Ascending aorta (tissue), 2 donors: ENCODE measurements around the gene MEGF8. TPM values are rescaled to one million over a fixed set of nuclear protein-coding genes. Genes with fewer than 3 reads are reported as not detected.

Experiments
- DNase-seq, 2 donors: peaks; one replicate each; pipeline ENCODE4 v3.0.0-alpha.2; 2019; ENCODE audit warnings: low spot score in 2 of 2
- H3K27ac ChIP-seq, 2 donors: fragments of 200-600 bp; sonication (generic); one replicate each; pipeline ENCODE4 v1.5.1; 2016 to 2017; ENCODE audit warnings: mild to moderate bottlenecking in 1 of 2
- H3K27me3 ChIP-seq: fragments of 200-600 bp; sonication (generic); one replicate; pipeline ENCODE4 v1.5.1; 2017
- H3K36me3 ChIP-seq, 2 donors: fragments of 200-600 bp; sonication (generic); one replicate each; pipeline ENCODE4 v1.5.1; 2016
- H3K4me1 ChIP-seq, 2 donors: fragments of 200-600 bp; sonication (generic); one replicate each; pipeline ENCODE4 v1.5.1; 2016 to 2017; ENCODE audit warnings: mild to moderate bottlenecking in 1 of 2
- H3K4me3 ChIP-seq, 2 donors: fragments of 200-600 bp; sonication (generic); one replicate each; pipeline ENCODE4 v1.5.1; 2016 to 2017; ENCODE audit warnings: mild to moderate bottlenecking in 1 of 2
- H3K9me3 ChIP-seq, 2 donors: fragments of 200-600 bp; sonication (generic); one replicate each; pipeline ENCODE4 v1.5.1; 2016
- intact Hi-C: fragments of 100-400 bp; cut with DNase I; formaldehyde crosslinking; loops from one replicate; pipeline ENCODE4 v1.15.1; 2023
- total RNA-seq: library from RNA; depleted of rRNA; stranded (reverse); fragments of >200 nt; gene quantifications from one replicate; pipeline ENCODE4 v1.1.0, GENCODE V29; 2016
- TF ChIP-seq, protein P1 (sequence below), 3 experiments: fragments of 200-600 bp in 2 of 3; fragments of 450-650 bp in 1 of 3; sonication (generic) in 2 of 3; IDR thresholded peaks; one replicate each; pipeline ENCODE4 v1.5.1; 2016 to 2019; ENCODE audit warnings: antibody characterized with exemption in 3 of 3, mild to moderate bottlenecking in 1 of 3, moderate library complexity in 1 of 3

Gene MEGF8
- total RNA-seq, 1 donor from 2014 or later, result 61.8 TPM

- no peaks in the 10 kb centered on the region for H3K27me3 ChIP-seq
- peaks cover 7 to 14% of the 10 kb centered on the region in 2 donors for H3K4me1 ChIP-seq
- TF ChIP-seq, protein P1, sequence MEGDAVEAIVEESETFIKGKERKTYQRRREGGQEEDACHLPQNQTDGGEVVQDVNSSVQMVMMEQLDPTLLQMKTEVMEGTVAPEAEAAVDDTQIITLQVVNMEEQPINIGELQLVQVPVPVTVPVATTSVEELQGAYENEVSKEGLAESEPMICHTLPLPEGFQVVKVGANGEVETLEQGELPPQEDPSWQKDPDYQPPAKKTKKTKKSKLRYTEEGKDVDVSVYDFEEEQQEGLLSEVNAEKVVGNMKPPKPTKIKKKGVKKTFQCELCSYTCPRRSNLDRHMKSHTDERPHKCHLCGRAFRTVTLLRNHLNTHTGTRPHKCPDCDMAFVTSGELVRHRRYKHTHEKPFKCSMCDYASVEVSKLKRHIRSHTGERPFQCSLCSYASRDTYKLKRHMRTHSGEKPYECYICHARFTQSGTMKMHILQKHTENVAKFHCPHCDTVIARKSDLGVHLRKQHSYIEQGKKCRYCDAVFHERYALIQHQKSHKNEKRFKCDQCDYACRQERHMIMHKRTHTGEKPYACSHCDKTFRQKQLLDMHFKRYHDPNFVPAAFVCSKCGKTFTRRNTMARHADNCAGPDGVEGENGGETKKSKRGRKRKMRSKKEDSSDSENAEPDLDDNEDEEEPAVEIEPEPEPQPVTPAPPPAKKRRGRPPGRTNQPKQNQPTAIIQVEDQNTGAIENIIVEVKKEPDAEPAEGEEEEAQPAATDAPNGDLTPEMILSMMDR (IDR thresholded peaks at IDR 0.05), result peak; percentile 45 to 71 (median 71)
- no peaks in the 10 kb centered on the region for H3K36me3 ChIP-seq
- H3K9me3 ChIP-seq, result no peaks in the 10 kb centered on the region
- peak overlapping the region in 1 of 2 donors; percentile 4 for H3K27ac ChIP-seq
- DNase-seq, result peak; percentile 29 to 89
- intact Hi-C loops, result loop anchor here (10.0 kb wide), 1 partner anchor 547 kb away; no protein-coding TSS in a partner anchor
- peak overlapping the region; percentile 65 to 75 for H3K4me3 ChIP-seq
These were observed 76.2 kb downstream of the MEGF8 start for GRCh38 chr19:42401365-42402303.

DNA sequence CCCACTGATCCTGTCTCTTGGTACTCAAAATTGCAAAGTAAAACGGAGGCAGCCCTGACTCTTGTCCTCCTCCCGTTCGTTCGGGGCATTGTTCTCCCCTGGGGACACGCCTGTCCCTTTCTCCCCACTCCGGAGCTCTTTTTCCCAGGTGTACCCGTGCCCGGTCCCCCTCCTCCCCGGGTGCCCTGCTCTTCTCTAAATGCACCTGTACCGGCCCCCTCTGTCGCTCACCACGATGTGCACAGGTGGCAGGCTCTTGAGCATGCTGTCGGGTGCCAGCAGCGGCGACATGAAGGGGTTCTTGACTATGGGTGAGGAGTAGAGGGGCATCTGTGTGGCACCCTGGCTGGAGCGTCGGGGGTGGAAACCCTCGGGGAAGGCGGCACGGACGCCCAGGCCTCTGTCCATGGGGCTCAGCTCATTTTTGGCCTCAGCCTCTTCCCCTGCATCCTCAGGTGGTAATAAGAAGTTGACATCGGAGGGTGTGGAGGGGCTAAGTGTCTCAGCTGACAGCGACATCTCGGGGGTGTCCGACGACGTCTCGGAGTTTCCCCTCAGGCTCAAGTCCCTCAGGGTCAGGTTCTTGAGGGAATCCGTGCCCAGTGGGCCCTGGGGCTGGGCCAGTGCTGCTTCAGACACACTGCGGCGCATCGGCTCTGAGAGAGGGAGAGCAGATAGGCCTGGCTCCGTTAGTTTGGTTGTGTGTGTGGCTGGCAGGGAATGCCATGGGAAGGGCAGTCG is 77.1 kb downstream of the MEGF8 start:
- Histone ChIP-seq H3K9me3 (no peaks in the 10 kb centered on the region), H3K4me1 (peaks cover 4 to 12% of the 10 kb centered on the region in 2 donors), H3K36me3 (no peaks in the 10 kb centered on the region), H3K27me3 (no peaks in the 10 kb centered on the region), H3K4me3 (peak overlapping the region; percentile 65 to 75), H3K27ac (no peak overlapping the region)
- intact Hi-C loops, result loop anchor here (10.0 kb wide), 1 partner anchor 548 kb away; no protein-coding TSS in a partner anchor
- TF ChIP-seq, protein P1 (IDR thresholded peaks at IDR 0.05), result no peak
- no peak for DNase-seq

DNA sequence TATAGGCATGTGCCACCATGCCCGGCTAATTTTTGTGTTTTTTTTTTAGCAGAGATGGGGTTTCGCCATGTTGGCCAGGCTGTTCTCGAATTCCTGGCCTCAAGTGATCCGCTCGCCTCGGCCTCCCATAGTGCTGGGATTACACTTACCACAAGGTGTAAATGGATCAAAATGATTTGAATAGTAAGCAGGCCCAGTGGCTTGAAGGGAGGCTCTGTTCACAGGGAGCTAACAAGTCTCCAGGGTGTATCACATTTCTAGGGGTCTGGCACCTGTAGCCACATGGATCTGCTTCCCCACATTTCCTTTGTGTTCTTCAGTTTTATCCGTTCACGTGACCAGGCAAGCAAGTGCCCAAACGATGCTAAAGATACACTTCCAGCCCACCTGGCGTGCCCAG is 78.2 kb downstream of the MEGF8 start:
- TF ChIP-seq, protein P1 (IDR thresholded peaks at IDR 0.05), result no peak
- no peak for DNase-seq
- Histone ChIP-seq H3K4me1 (peaks cover 0 to 7% of the 10 kb centered on the region in 2 donors), H3K27me3 (no peaks in the 10 kb centered on the region), H3K9me3 (no peaks in the 10 kb centered on the region), H3K36me3 (no peaks in the 10 kb centered on the region), H3K4me3 (no peak overlapping the region), H3K27ac (no peak overlapping the region)
- intact Hi-C loops, result loop anchor here (10.0 kb wide), 1 partner anchor 549 kb away; no protein-coding TSS in a partner anchor

GRCh38 chr19:42406111-42406510 is 80.7 kb downstream of the MEGF8 start:
- Histone ChIP-seq H3K36me3 (no peaks in the 10 kb centered on the region), H3K27me3 (no peaks in the 10 kb centered on the region), H3K4me3 (no peak overlapping the region), H3K9me3 (no peaks in the 10 kb centered on the region), H3K4me1 (peaks cover 0 to 6% of the 10 kb centered on the region in 2 donors), H3K27ac (no peak overlapping the region)
- intact Hi-C loops, result loop anchor here (10.0 kb wide), 1 partner anchor 551 kb away; no protein-coding TSS in a partner anchor
- TF ChIP-seq, protein P1 (IDR thresholded peaks at IDR 0.05), result no peak
- no peak for DNase-seq

DNA sequence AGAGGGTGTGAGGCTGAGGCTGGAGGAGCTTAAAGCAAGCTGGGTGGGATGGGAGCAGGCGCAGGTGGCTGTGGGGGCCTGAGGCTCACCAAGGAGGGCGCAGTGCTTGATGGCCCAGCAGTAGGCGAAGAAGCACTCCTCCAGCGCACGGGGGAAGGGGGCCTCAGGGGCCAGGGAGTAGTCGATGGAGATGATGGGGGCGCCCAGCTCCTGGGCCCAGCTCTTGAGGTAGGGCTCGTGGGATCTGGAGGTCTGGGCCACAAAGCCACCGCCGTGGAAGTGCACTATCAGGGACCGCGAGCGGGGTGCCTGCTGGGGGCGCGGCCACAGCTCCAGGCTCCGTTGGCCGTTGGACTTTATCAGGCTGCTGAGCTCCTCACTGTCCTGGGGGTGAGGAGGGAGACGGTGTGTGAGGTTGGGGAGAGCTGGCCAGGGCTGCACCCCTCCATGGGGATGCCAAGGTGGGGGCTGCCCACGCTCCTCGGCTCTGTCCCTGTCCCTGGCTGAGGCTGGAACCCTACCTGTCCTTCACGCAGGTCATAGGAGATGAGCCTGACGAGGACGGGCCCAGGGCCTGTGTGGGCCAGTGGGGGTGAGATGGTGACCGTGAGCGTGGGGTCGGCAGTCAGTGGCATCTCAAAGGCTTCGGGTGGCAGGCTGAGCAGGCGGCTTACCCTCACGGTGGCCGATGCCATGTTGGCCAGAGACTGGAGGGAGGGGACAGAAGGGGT is 81.8 kb downstream of the MEGF8 start:
- H3K36me3 ChIP-seq, result no peaks in the 10 kb centered on the region
- intact Hi-C loops, result loop anchor here (10.0 kb wide), 1 partner anchor 552 kb away; no protein-coding TSS in a partner anchor
- H3K27ac ChIP-seq, result no peak overlapping the region
- no peaks in the 10 kb centered on the region for H3K27me3 ChIP-seq
- no peak for DNase-seq
- TF ChIP-seq, protein P1 (IDR thresholded peaks at IDR 0.05), result no peak
- no peaks in the 10 kb centered on the region for H3K4me1 ChIP-seq
- no peaks in the 10 kb centered on the region for H3K9me3 ChIP-seq
- no peak overlapping the region for H3K4me3 ChIP-seq
